H9 (cell line): ENCODE measurements around the gene LCE3A. TPM values are rescaled to one million over a fixed set of nuclear protein-coding genes. Genes with fewer than 3 reads are reported as not detected.

ENCODE experiments used
- DNase-seq: peaks from one replicate; pipeline ENCODE4 v3.0.0-alpha.2; 2017
- H2AFZ ChIP-seq: one replicate; pipeline ENCODE4 v1.6.1; 2013; ENCODE audit warnings: mild to moderate bottlenecking, low read length, control low read depth, moderate library complexity
- H2AK5ac ChIP-seq: 2 replicates; pipeline ENCODE4 v1.6.1; 2013; ENCODE audit warnings: low read length, control low read depth, mixed read lengths; ENCODE audit not compliant: insufficient read length
- H2BK120ac ChIP-seq: one replicate; pipeline ENCODE4 v1.6.1; 2013; ENCODE audit warnings: low read depth, mild to moderate bottlenecking, low read length, control low read depth, inconsistent platforms; ENCODE audit not compliant: poor library complexity, severe bottlenecking
- H2BK12ac ChIP-seq: 2 replicates; pipeline ENCODE4 v1.6.1; 2013; ENCODE audit warnings: low read length, control low read depth, mixed read lengths, low read depth; ENCODE audit not compliant: insufficient read length
- H2BK15ac ChIP-seq: 2 replicates; pipeline ENCODE4 v1.6.1; 2013; ENCODE audit warnings: low read depth, low read length, control low read depth
- H2BK20ac ChIP-seq: one replicate; pipeline ENCODE4 v1.6.1; 2013; ENCODE audit warnings: low read depth, mild to moderate bottlenecking, low read length, control low read depth, inconsistent platforms; ENCODE audit not compliant: poor library complexity, severe bottlenecking
- H2BK5ac ChIP-seq: 2 replicates; pipeline ENCODE4 v1.6.1; 2013; ENCODE audit warnings: low read length, control low read depth, mixed read lengths; ENCODE audit not compliant: insufficient read length
- H3K14ac ChIP-seq: 2 replicates; pipeline ENCODE4 v1.6.1; 2013; ENCODE audit warnings: low read length, control low read depth; ENCODE audit not compliant: insufficient read depth
- H3K18ac ChIP-seq: 2 replicates; pipeline ENCODE4 v1.6.1; 2013; ENCODE audit warnings: low read depth, mild to moderate bottlenecking, mixed read lengths, low read length, control low read depth; ENCODE audit not compliant: insufficient read length
- H3K23ac ChIP-seq: 2 replicates; pipeline ENCODE4 v1.6.1; 2013; ENCODE audit warnings: low read length, control low read depth, mixed read lengths, low read depth; ENCODE audit not compliant: insufficient read length
- H3K23me2 ChIP-seq: 2 replicates; pipeline ENCODE4 v1.6.1; 2013; ENCODE audit warnings: low read depth, mild to moderate bottlenecking, mixed read lengths, low read length, control low read depth; ENCODE audit not compliant: insufficient read length, poor library complexity, severe bottlenecking
- H3K27ac ChIP-seq: 2 replicates; pipeline ENCODE4 v1.5.1; 2013; ENCODE audit warnings: low read length, control low read depth, mixed read lengths, low read depth; ENCODE audit not compliant: insufficient read length
- H3K27me3 ChIP-seq: 2 replicates; pipeline ENCODE4 v1.6.1; 2013; ENCODE audit warnings: low read length, control low read depth, inconsistent platforms; ENCODE audit not compliant: insufficient read depth
- H3K4ac ChIP-seq: 2 replicates; pipeline ENCODE4 v1.6.1; 2013; ENCODE audit warnings: low read depth, mild to moderate bottlenecking, control low read depth, inconsistent platforms, low read length, moderate library complexity
- H3K4me1 ChIP-seq: 2 replicates; pipeline ENCODE4 v1.6.1; 2013; ENCODE audit warnings: low read length, control low read depth, inconsistent platforms; ENCODE audit not compliant: insufficient read depth
- H3K4me2 ChIP-seq: 2 replicates; pipeline ENCODE4 v1.6.1; 2013; ENCODE audit warnings: low read length, control low read depth, mixed read lengths; ENCODE audit not compliant: insufficient read length, insufficient read depth
- H3K56ac ChIP-seq: 2 replicates; pipeline ENCODE4 v1.6.1; 2013; ENCODE audit warnings: low read depth, mild to moderate bottlenecking, mixed read lengths, low read length, control low read depth; ENCODE audit not compliant: insufficient read length
- H3K79me1 ChIP-seq: 2 replicates; pipeline ENCODE4 v1.6.1; 2013; ENCODE audit warnings: low read depth, mild to moderate bottlenecking, moderate library complexity, low read length, control low read depth, inconsistent platforms; ENCODE audit not compliant: insufficient read depth, poor library complexity, severe bottlenecking
- H3K79me2 ChIP-seq: 2 replicates; pipeline ENCODE4 v1.6.1; 2013; ENCODE audit warnings: low read length, control low read depth, inconsistent platforms; ENCODE audit not compliant: insufficient read depth
- H3K9ac ChIP-seq: 2 replicates; pipeline ENCODE4 v1.6.1; 2013; ENCODE audit warnings: low read length, control low read depth, mixed read lengths; ENCODE audit not compliant: insufficient read length; ENCODE audit errors: extremely low read depth
- H3K9me3 ChIP-seq: one replicate; pipeline ENCODE4 v1.6.1; 2013; ENCODE audit warnings: low read depth, low read length, inconsistent platforms; ENCODE audit not compliant: control insufficient read depth
- H3T11ph ChIP-seq: one replicate; pipeline ENCODE4 v1.6.1; 2013; ENCODE audit warnings: mild to moderate bottlenecking, low read length, control low read depth, inconsistent platforms
- H4K20me1 ChIP-seq: one replicate; pipeline ENCODE4 v1.6.1; 2013; ENCODE audit not compliant: control insufficient read depth, insufficient read length, insufficient read depth
- H4K5ac ChIP-seq: 2 replicates; pipeline ENCODE4 v1.6.1; 2013; ENCODE audit warnings: low read depth, mild to moderate bottlenecking, mixed read lengths, low read length, control low read depth; ENCODE audit not compliant: insufficient read length
- H4K8ac ChIP-seq: replicated peaks from 2 replicates; pipeline ENCODE4 v1.6.1; 2013; ENCODE audit warnings: low read length, control low read depth, mixed read lengths, low read depth; ENCODE audit not compliant: insufficient read length
- H4K91ac ChIP-seq: 2 replicates; pipeline ENCODE4 v1.6.1; 2013; ENCODE audit warnings: low read depth, mild to moderate bottlenecking, moderate library complexity, mixed read lengths, low read length, control low read depth; ENCODE audit not compliant: insufficient read length
- H3K27ac Mint-ChIP-seq, 3 experiments: 2 replicates in 2 of 3; 3 replicates in 1 of 3; pipeline ENCODE4 v1.8.0; 2020 to 2021; ENCODE audit warnings: mixed read lengths in 3 of 3, mild to moderate bottlenecking in 1 of 3, moderate library complexity in 1 of 3
- H3K27me3 Mint-ChIP-seq: 2 replicates; pipeline ENCODE4 v1.8.0; 2021; ENCODE audit warnings: low read depth, mild to moderate bottlenecking, moderate library complexity, mixed read lengths
- H3K36me3 Mint-ChIP-seq, 3 experiments: 2 replicates in 2 of 3; 3 replicates in 1 of 3; pipeline ENCODE4 v1.8.0; 2020 to 2021; ENCODE audit warnings: low read depth in 3 of 3, mixed read lengths in 3 of 3; ENCODE audit not compliant: insufficient read depth in 1 of 3
- H3K4me1 Mint-ChIP-seq, 2 experiments: 2 replicates each; pipeline ENCODE4 v1.8.0; 2020; ENCODE audit warnings: mixed read lengths in 2 of 2
- H3K4me3 Mint-ChIP-seq, 2 experiments: 2 replicates in 1 of 2; 3 replicates in 1 of 2; pipeline ENCODE4 v1.8.0; 2020 to 2021; ENCODE audit warnings: mild to moderate bottlenecking in 2 of 2, mixed read lengths in 2 of 2, moderate library complexity in 1 of 2
- H3K9me3 Mint-ChIP-seq, 2 experiments: 2 replicates in 1 of 2; 3 replicates in 1 of 2; pipeline ENCODE4 v1.8.0; 2020; ENCODE audit warnings: mild to moderate bottlenecking in 2 of 2, mixed read lengths in 2 of 2, moderate library complexity in 1 of 2
- WGBS: extraction: QIAGEN DNeasy Blood & Tissue Kit; methylation state at CpG from one replicate; pipeline ENCODE4 v1.1.7; 2013; ENCODE audit warnings: missing lambda C conversion rate, low lambda C conversion rate, mixed read lengths; ENCODE audit not compliant: insufficient read length; ENCODE audit errors: extremely low coverage; 5-methylcytosine and 5-hydroxymethylcytosine counted together
- total RNA-seq: library from RNA; stranded (reverse); gene quantifications from 2 replicates; pipeline ENCODE4 v1.2.1, GENCODE V29; 2021
- TF ChIP-seq, protein P1 (sequence below): fragments of 200-600 bp; sonication (generic); conservative IDR thresholded peaks from 3 replicates; pipeline ENCODE4 v1.8.0; 2021; ENCODE audit warnings: antibody characterized with exemption, mild to moderate bottlenecking

Gene LCE3A
- total RNA-seq, 1 experiment from 2014 or later, result not detected

DNA sequence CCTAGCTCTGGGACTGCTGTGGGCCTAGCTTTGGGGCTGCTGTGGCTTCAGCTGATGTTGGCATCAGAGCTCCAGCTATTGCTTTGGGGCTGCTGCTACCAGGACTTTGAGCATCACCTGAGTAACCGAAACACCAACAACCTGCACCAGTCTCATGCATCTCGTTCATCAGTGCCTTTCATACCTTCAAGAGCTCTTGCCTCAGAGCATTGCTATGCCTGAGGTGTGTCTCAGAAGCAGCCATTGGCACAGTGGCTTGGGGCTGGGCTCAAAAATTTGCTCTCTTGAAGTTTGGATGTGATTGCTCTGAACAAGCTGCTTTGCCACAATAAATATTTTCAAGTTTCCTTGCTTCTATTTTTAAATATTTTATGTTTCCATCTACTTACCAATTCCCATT lies 33.6 kb upstream of the LCE3A start:
- no peak overlapping the region for H4K5ac ChIP-seq
- TF ChIP-seq, protein P1, sequence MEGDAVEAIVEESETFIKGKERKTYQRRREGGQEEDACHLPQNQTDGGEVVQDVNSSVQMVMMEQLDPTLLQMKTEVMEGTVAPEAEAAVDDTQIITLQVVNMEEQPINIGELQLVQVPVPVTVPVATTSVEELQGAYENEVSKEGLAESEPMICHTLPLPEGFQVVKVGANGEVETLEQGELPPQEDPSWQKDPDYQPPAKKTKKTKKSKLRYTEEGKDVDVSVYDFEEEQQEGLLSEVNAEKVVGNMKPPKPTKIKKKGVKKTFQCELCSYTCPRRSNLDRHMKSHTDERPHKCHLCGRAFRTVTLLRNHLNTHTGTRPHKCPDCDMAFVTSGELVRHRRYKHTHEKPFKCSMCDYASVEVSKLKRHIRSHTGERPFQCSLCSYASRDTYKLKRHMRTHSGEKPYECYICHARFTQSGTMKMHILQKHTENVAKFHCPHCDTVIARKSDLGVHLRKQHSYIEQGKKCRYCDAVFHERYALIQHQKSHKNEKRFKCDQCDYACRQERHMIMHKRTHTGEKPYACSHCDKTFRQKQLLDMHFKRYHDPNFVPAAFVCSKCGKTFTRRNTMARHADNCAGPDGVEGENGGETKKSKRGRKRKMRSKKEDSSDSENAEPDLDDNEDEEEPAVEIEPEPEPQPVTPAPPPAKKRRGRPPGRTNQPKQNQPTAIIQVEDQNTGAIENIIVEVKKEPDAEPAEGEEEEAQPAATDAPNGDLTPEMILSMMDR, result no peak
- H3K9me3 Mint-ChIP-seq, result peaks cover 90 to 94% of the 10 kb centered on the region in 2 experiments
- H3K18ac ChIP-seq, result no peak overlapping the region
- peaks cover 83% of the 10 kb centered on the region for H3K9me3 ChIP-seq
- H2BK120ac ChIP-seq, result no peak overlapping the region
- no peak overlapping the region for H3K4me2 ChIP-seq
- H2BK20ac ChIP-seq, result no peak overlapping the region
- H3K23me2 ChIP-seq, result no peaks in the 10 kb centered on the region
- no peaks in the 10 kb centered on the region for H3K79me1 ChIP-seq
- H2AK5ac ChIP-seq, result no peak overlapping the region
- H3K27ac Mint-ChIP-seq, result no peak overlapping the region
- H4K20me1 ChIP-seq, result no peaks in the 10 kb centered on the region
- H3K4ac ChIP-seq, result no peak overlapping the region
- no peak overlapping the region for H4K91ac ChIP-seq
- no peak overlapping the region for H3K14ac ChIP-seq
- H3K4me3 Mint-ChIP-seq, result no peak overlapping the region
- WGBS, result no CpG with 5 or more reads among the region's 2 CpGs
- H3K79me2 ChIP-seq, result no peaks in the 10 kb centered on the region
- no peak overlapping the region for H3T11ph ChIP-seq
- H3K27me3 ChIP-seq, result no peaks in the 10 kb centered on the region
- no peak overlapping the region for H2AFZ ChIP-seq
- H3K27me3 Mint-ChIP-seq, result no peaks in the 10 kb centered on the region; the same call in 1 of the 2 replicates
- H3K27ac ChIP-seq, result no peak overlapping the region
- no peaks in the 10 kb centered on the region for H3K4me1 Mint-ChIP-seq
- no peak overlapping the region for H2BK5ac ChIP-seq
- H3K9ac ChIP-seq, result no peak overlapping the region
- no peak overlapping the region for H3K56ac ChIP-seq
- H2BK15ac ChIP-seq, result no peak overlapping the region
- H3K4me1 ChIP-seq, result no peaks in the 10 kb centered on the region
- H2BK12ac ChIP-seq, result no peak overlapping the region
- peaks cover 0 to 23% (median 4%) of the 10 kb centered on the region in 3 experiments; a peak in 4 of 7 replicates for H3K36me3 Mint-ChIP-seq
- no peak for DNase-seq
- H4K8ac ChIP-seq, result no peak overlapping the region
- no peak overlapping the region for H3K23ac ChIP-seq
